NCI-H2227 treated with DMSO at 0.1 percent for 48 hours (cell line): ENCODE measurements around the gene CDK12.

Experiments
- DNase-seq: peaks from one replicate; lab custom pipeline; 2025; lab: John Stamatoyannopoulos, UW

Gene CDK12

GRCh38 chr17:39581759-39582085 lies 120.4 kb downstream of the CDK12 start:
- DNase-seq = no peak

GRCh38 chr17:39582658-39583057 lies 121.4 kb downstream of the CDK12 start:
- no peak for DNase-seq
